NB4 (cell line): ENCODE results near the gene METTL4.

ENCODE experiments used
- POLR2A ChIP-seq: IDR thresholded peaks from 2 replicates; pipeline ENCODE4 v1.6.1; 2011; ENCODE audit warnings: mild to moderate bottlenecking; ENCODE audit not compliant: insufficient read length; ENCODE audit errors: extremely low read depth
- TF ChIP-seq, protein P1 (sequence below): IDR thresholded peaks from one replicate; pipeline ENCODE4 v1.5.1; 2012; ENCODE audit warnings: low read depth, low read length

DNA sequence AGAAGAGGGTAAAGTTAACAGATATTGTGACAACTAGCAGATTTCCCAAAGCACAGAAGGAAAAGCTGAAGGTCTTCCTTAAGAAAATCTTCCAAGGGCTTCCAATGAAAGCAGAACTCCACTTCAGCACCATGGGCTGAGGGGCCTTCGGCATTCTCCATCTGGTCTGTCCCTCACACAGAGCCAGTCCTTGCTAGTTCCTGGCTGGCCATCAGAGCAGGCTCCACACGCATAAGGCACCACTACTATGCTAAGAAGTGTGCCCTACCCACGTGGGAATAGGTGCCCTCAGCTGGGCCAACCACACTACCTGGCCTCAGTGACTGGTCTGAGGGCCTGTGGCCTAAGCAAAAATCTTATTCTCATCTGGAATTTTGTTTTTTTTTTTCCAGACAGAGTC lies 73.5 kb downstream of the METTL4 start:
- TF ChIP-seq, protein P1, sequence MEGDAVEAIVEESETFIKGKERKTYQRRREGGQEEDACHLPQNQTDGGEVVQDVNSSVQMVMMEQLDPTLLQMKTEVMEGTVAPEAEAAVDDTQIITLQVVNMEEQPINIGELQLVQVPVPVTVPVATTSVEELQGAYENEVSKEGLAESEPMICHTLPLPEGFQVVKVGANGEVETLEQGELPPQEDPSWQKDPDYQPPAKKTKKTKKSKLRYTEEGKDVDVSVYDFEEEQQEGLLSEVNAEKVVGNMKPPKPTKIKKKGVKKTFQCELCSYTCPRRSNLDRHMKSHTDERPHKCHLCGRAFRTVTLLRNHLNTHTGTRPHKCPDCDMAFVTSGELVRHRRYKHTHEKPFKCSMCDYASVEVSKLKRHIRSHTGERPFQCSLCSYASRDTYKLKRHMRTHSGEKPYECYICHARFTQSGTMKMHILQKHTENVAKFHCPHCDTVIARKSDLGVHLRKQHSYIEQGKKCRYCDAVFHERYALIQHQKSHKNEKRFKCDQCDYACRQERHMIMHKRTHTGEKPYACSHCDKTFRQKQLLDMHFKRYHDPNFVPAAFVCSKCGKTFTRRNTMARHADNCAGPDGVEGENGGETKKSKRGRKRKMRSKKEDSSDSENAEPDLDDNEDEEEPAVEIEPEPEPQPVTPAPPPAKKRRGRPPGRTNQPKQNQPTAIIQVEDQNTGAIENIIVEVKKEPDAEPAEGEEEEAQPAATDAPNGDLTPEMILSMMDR: no peak
- TF ChIP-seq POLR2A: no peak
